H1 (cell line): ENCODE data around the gene TSC2. TPM values are rescaled to one million over a fixed set of nuclear protein-coding genes. Genes with fewer than 3 reads are reported as not detected.

ENCODE experiments used
- ASH2L ChIP-seq: fragments of 200-600, 300-600 bp; sonication (generic); IDR thresholded peaks from one replicate; pipeline ENCODE4 v1.7.1; 2017; ENCODE audit warnings: low read length
- BACH1 ChIP-seq: IDR thresholded peaks from 2 replicates; pipeline ENCODE4 v1.6.1; 2012; ENCODE audit warnings: low read length, improper control_type of control experiment
- GTF2F1 ChIP-seq: IDR thresholded peaks from 2 replicates; pipeline ENCODE4 v1.6.1; 2012; ENCODE audit warnings: low read depth, low read length, improper control_type of control experiment, borderline replicate concordance
- polyA plus RNA-seq, 7 experiments: library from polyadenylated mRNA; depleted of rRNA in 3 of 7; stranded (reverse) in 5 of 7; unstranded in 2 of 7; fragments of >200 nt in 5 of 7; fragments of 200-250 nt in 2 of 7; gene quantifications; 1 replicate in 5 of 7; 2 replicates in 1 of 7; 4 replicates in 1 of 7; pipeline versions ENCODE4 v1.2.1 to v1.2.3, GENCODE V29; 2011 to 2013; ENCODE audit warnings: missing spikeins in 2 of 7, mixed read lengths in 2 of 7
- total RNA-seq: library from RNA; stranded (reverse); fragmentation: NEBNext Ultra II Directional; extraction: Animal tissue kit (Norgen Biotek cat#: 25700); gene quantifications from 2 replicates; pipeline ENCODE4 v1.2.1, GENCODE V29; 2021

TSC2 gene
- total and polyA plus RNA-seq, 2 of the 8 experiments (the other 6 are each of a cell fraction or from before 2014, with no cell fraction given): 65.9 to 96.6 TPM

GRCh38 chr16:1999866-2000514 is 47.8 kb upstream of the TSC2 start (continued):
- TF ChIP-seq ASH2L (no peak), GTF2F1 (no peak), BACH1 (no peak)
